SK-N-MC (cell line): ENCODE results near the gene C1QTNF1.

ENCODE experiments used
- DNase-seq: peaks from one replicate; pipeline ENCODE4 v3.0.0-alpha.2; 2011; ENCODE audit warnings: low read depth, low spot score
- H3K27ac ChIP-seq: fragments of 200-600 bp; sonication (generic); 2 replicates; pipeline ENCODE4 v1.5.1; 2016; ENCODE audit warnings: mixed run types
- H3K36me3 ChIP-seq: fragments of 200-600 bp; sonication (generic); 2 replicates; pipeline ENCODE4 v1.6.1; 2017; ENCODE audit warnings: antibody characterized with exemption, low read length, mixed read lengths; ENCODE audit not compliant: insufficient read depth
- H3K4me3 ChIP-seq: fragments of 200-600 bp; sonication (generic); 2 replicates; pipeline ENCODE4 v1.5.1; 2016
- H3K9ac ChIP-seq: fragments of 200-600 bp; sonication (generic); 2 replicates; pipeline ENCODE4 v1.8.0; 2017; ENCODE audit warnings: mixed run types, mixed read lengths; ENCODE audit not compliant: insufficient read length
- H3K9me3 ChIP-seq: fragments of 200-600 bp; sonication (generic); 2 replicates; pipeline ENCODE4 v1.6.1; 2017; ENCODE audit warnings: low read depth, mild to moderate bottlenecking, antibody characterized with exemption, low read length, moderate library complexity, mixed read lengths
- EZH2 ChIP-seq: fragments of 200-600 bp; sonication (generic); IDR thresholded peaks from one replicate; pipeline ENCODE4 v1.6.1; 2017; ENCODE audit warnings: antibody characterized with exemption
- FOXP2 ChIP-seq: optimal IDR thresholded peaks from 2 replicates; pipeline ENCODE3; 2011; ENCODE audit warnings: mild to moderate bottlenecking, moderate library complexity; ENCODE audit not compliant: insufficient read depth; ENCODE audit errors: extremely low read length, control extremely low read depth
- POLR2AphosphoS5 ChIP-seq: IDR thresholded peaks from 2 replicates; pipeline ENCODE4 v1.6.1; 2012; ENCODE audit warnings: mild to moderate bottlenecking, low read depth, low read length, borderline replicate concordance

The C1QTNF1 gene

DNA sequence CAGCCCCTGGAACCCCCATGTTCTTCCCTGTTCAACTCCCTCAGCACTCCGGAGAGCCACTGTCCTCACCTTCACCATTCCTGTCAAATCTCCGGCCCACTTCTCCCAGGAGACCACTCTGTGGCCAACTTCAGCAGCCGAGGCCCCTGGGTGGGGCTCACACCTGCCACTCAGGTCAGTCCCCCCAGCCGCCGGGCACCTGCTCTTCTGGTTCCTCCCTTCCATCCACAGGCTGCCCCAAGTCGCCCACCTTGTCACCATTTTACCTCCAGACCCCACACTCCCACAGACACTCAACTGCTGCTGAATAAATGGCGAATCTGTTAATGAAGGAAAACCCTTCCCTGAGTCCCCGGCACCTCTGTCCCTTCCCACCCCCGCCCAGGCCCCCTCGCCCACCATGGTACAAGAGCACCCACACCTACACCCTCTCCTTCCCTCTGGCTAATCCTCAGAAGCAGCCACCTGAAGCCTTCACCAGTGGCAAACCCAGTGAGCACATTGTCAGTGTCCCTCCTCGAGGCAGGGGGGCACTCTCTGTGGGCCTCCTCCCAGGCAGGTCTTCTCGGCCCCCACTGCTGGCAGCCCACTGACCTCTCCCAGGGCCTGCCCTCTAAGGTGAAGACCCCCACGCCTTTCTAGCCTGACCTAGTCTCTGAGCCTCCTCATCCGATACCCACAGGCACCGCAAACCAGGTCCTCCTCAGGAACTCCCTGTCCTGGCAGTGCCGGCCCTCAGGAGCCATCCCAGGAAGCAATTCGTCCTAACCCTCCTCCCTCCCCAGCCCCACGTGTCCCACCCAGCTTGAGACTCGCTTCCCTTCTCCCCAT is 22.6 kb upstream of the C1QTNF1 start:
- no peak for DNase-seq
- Histone ChIP-seq H3K4me3 (no peak overlapping the region), H3K9ac (no peak overlapping the region), H3K36me3 (peaks cover 25% of the 10 kb centered on the region; the same call in 1 of the 2 replicates), H3K27ac (no peak overlapping the region), H3K9me3 (no peaks in the 10 kb centered on the region)
- TF ChIP-seq EZH2, result no peak
- no peak for TF ChIP-seq POLR2AphosphoS5
- TF ChIP-seq FOXP2, result no peak

- Histone ChIP-seq H3K27ac (0 out of 2 replicates have a peak overlapping the region, but pooled peaks have one; percentile 25), H3K36me3 (peaks cover 18% of the 10 kb centered on the region; the same call in 1 of the 2 replicates), H3K9me3 (no peaks in the 10 kb centered on the region), H3K4me3 (no peak overlapping the region), H3K9ac (no peak overlapping the region)
- no peak for DNase-seq
- TF ChIP-seq EZH2, result no peak
- no peak for TF ChIP-seq FOXP2
- TF ChIP-seq POLR2AphosphoS5, result no peak
Measured at GRCh38 chr17:79002291-79002690, 21.7 kb upstream of the C1QTNF1 start.

DNA sequence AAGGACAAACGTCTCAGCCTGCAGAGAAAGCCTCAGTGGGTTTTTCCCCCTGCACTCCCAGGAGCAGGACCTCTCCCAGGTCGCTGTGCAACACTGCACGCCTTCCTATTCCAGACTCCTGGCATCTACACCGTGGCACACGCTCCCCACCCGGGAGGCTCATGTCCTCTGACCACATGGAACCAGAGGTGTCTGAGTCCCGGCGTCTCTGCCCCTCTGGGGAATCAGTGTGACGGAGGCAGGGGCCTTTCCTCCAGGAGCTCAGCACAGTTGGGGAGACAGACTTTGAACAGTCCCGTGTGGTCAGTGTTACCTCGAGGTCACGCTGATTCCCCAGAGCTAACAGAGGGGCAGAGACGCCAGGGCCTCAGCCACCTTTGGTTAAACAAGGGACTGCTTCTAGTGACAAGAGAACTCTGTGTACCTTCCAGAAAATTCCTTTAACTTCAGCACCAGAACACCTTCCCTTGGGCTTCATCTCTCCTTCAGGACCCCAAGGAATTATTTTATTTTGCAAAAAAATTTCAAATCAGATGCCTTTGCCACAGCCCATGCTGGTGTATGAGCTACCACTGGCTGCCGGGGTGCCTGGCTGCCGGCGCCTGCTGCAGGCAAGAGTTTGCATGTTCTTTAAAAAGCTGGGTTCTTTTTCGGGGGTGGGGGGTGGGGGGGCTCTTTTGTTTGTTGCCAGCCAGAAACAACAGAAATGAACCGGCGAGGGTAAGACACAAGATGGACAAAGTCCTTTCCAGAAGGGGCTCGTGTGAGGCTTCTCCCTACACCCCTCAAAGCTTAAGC is 21.0 kb upstream of the C1QTNF1 start:
- H3K36me3 ChIP-seq, result peaks cover 18% of the 10 kb centered on the region; the same call in 1 of the 2 replicates

GRCh38 chr17:79003661-79004411 is 20.1 kb upstream of the C1QTNF1 start:
- H3K4me3 ChIP-seq, result no peak overlapping the region
- H3K9me3 ChIP-seq, result no peaks in the 10 kb centered on the region
- H3K36me3 ChIP-seq, result peaks cover 14% of the 10 kb centered on the region; the same call in 1 of the 2 replicates
- no peak overlapping the region for H3K9ac ChIP-seq
- H3K27ac ChIP-seq, result no peak overlapping the region
- DNase-seq, result no peak
- TF ChIP-seq POLR2AphosphoS5, result no peak
- no peak for TF ChIP-seq FOXP2
- TF ChIP-seq EZH2, result no peak

More for the DNA sequence above, 21.0 kb upstream of the C1QTNF1 start:
- no peak for TF ChIP-seq FOXP2
- TF ChIP-seq POLR2AphosphoS5, result no peak
- no peak for TF ChIP-seq EZH2
- no peak for DNase-seq
- Histone ChIP-seq H3K27ac (no peak overlapping the region), H3K9me3 (no peaks in the 10 kb centered on the region), H3K9ac (no peak overlapping the region), H3K4me3 (no peak overlapping the region)

DNA sequence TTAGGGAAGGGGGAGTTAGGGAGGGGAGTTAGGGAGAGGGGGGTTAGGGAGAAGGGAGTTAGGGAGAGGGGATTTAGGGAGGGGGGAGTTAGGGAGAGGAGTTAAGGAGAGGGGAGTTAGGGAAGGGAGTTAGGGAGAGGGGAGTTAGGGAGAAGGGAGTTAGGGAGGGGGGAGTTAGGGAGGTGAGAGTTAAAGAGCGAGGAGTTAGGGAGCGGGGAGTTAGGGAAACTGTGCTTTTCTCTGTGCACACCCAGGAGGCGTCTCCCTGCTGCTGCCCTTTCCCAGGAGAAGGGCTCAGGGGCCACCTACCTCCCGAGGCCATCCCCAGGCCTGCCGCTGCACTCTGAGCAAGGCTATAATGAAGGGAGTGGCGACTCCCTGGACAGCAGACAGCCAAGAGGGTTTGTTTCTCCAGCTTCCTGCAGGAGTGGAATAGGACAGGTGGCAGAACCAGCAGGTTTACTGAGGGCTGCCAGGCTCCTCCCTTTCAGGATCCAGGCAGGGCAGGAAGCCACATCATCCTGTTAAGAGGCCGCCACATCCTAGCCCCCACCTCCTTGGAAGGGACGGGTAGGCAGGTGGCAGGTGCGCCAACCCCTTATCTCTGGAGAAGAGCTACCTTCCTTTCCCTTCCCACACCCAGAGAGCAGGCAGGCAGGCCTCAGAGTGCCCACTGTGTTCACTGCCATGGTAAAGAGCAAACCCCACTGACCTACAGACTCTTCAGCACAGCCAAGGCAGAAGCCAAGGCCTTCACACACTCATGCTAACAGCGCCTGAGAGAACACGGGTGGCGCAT is 18.7 kb upstream of the C1QTNF1 start:
- H3K9me3 ChIP-seq, result no peaks in the 10 kb centered on the region
- no peak for DNase-seq
- TF ChIP-seq FOXP2 (no peak), EZH2 (no peak), POLR2AphosphoS5 (no peak)
- peaks cover 9% of the 10 kb centered on the region; the same call in 1 of the 2 replicates for H3K36me3 ChIP-seq
- H3K4me3 ChIP-seq, result no peak overlapping the region
- no peak overlapping the region for H3K27ac ChIP-seq
- H3K9ac ChIP-seq, result no peak overlapping the region

- no peak for DNase-seq
- Histone ChIP-seq H3K9me3 (no peaks in the 10 kb centered on the region), H3K27ac (no peak overlapping the region), H3K9ac (no peak overlapping the region), H3K4me3 (no peak overlapping the region), H3K36me3 (peaks cover 7% of the 10 kb centered on the region; the same call in 1 of the 2 replicates)
- no peak for TF ChIP-seq EZH2
- TF ChIP-seq FOXP2, result no peak
- TF ChIP-seq POLR2AphosphoS5, result no peak
Measured at GRCh38 chr17:79006046-79006445, 17.9 kb upstream of the C1QTNF1 start.

DNA sequence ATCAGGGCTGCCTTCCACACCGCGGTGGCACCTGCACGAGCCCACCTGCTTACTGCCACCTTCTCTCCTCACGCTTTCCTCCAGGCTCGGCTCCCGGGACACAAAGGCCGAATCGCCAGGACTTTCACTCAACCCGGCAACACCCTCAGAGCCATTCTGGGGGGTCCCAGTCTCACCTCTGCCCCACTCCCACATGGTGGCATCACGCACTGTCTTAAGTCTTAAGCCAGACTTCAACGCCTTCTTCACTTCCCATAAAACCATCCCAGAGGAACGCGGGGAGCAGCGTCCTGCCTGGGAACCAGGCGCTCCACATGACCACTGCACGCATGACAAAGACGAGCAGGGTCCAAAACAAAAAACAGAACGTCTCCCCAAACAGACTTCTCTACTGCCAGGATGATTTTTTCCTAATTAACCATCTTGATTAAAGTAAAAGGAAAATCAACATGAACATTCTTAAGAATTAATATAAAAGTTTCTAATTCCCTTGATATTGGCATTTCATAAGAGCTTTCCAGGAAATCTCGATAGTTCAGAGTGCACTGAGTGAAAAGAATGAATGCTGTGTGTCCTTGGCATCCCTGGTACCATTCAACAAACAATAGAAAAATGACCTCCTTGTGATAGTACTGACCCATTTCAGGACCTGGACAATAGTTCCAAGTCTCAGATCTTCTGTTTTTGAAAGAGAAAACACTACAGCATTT is 17.0 kb upstream of the C1QTNF1 start:
- no peak for TF ChIP-seq POLR2AphosphoS5
- TF ChIP-seq FOXP2, result no peak
- TF ChIP-seq EZH2, result no peak
- Histone ChIP-seq H3K36me3 (peaks cover 7% of the 10 kb centered on the region; the same call in 1 of the 2 replicates), H3K9ac (no peak overlapping the region), H3K27ac (no peak overlapping the region), H3K9me3 (no peaks in the 10 kb centered on the region), H3K4me3 (no peak overlapping the region)
- no peak for DNase-seq
